Right atrium auricular region (tissue), 2 donors: ENCODE results near the gene CCDC8. TPM values are rescaled to one million over a fixed set of nuclear protein-coding genes. Genes with fewer than 3 reads are reported as not detected.
A peak's percentile ranks its signal among the peaks of the same experiment; 100 is the strongest.

Experiments used
- DNase-seq: peaks from one replicate; pipeline ENCODE4 v3.0.0-alpha.2; 2019; ENCODE audit warnings: low spot score
- H3K27ac ChIP-seq, 2 donors: fragments of 200-600 bp; sonication (generic); 1 replicate in 1 of 2; 2 replicates in 1 of 2; pipeline ENCODE4 v1.5.1; 2016 to 2019
- H3K27me3 ChIP-seq, 2 donors: fragments of 200-600 bp; sonication (generic); one replicate each; pipeline versions ENCODE4 v1.5.1 to v1.6.0; 2017 to 2019
- H3K36me3 ChIP-seq: fragments of 200-600 bp; sonication (generic); one replicate; pipeline ENCODE4 v1.5.1; 2016
- H3K4me1 ChIP-seq, 2 donors: fragments of 200-600 bp; sonication (generic); one replicate each; pipeline versions ENCODE4 v1.5.1 to v1.6.0; 2017 to 2019
- H3K4me3 ChIP-seq, 2 donors: fragments of 200-600 bp; sonication (generic); 1 replicate in 1 of 2; 2 replicates in 1 of 2; pipeline ENCODE4 v1.5.1; 2017 to 2019; ENCODE audit warnings: mild to moderate bottlenecking in 1 of 2, moderate library complexity in 1 of 2
- H3K9me3 ChIP-seq, 2 donors: fragments of 200-600 bp; sonication (generic); one replicate each; pipeline ENCODE4 v1.5.1; 2019
- CTCF ChIP-seq, 2 donors: fragments of 200-600 bp; sonication (generic); IDR thresholded peaks; one replicate each; pipeline ENCODE4 v1.5.1; 2019; ENCODE audit warnings: antibody characterized with exemption in 2 of 2
- total RNA-seq, 2 donors: library from RNA; depleted of rRNA; stranded (reverse); fragments of >200 nt; gene quantifications; one replicate each; pipeline ENCODE4 v1.1.0, GENCODE V29; 2016

Gene CCDC8
- total RNA-seq, 2 donors from 2014 or later, result 30.4 to 34.6 TPM

GRCh38 chr19:46453661-46454060 lies 40.3 kb upstream of the CCDC8 start:
- Histone ChIP-seq H3K4me3 (no peak overlapping the region), H3K4me1 (no peaks in the 10 kb centered on the region), H3K27me3 (no peaks in the 10 kb centered on the region), H3K27ac (no peak overlapping the region), H3K36me3 (no peaks in the 10 kb centered on the region), H3K9me3 (no peaks in the 10 kb centered on the region)
- TF ChIP-seq CTCF (IDR thresholded peaks at IDR 0.05), result no peak
- no peak for DNase-seq

- H3K27me3 ChIP-seq, result no peaks in the 10 kb centered on the region
- H3K9me3 ChIP-seq, result no peaks in the 10 kb centered on the region
- no peak for TF ChIP-seq CTCF (IDR thresholded peaks at IDR 0.05)
Measured at GRCh38 chr19:46452186-46452585, 38.8 kb upstream of the CCDC8 start.

GRCh38 chr19:46451352-46451751 lies 38.0 kb upstream of the CCDC8 start:
- Histone ChIP-seq H3K27me3 (no peaks in the 10 kb centered on the region), H3K27ac (peak overlapping the region; percentile 46 to 61), H3K9me3 (no peaks in the 10 kb centered on the region), H3K36me3 (no peaks in the 10 kb centered on the region), H3K4me1 (peaks cover 0 to 6% of the 10 kb centered on the region in 2 donors), H3K4me3 (no peak overlapping the region)
- TF ChIP-seq CTCF (IDR thresholded peaks at IDR 0.05), result no peak
- DNase-seq, result no peak

More at GRCh38 chr19:46452186-46452585, 38.8 kb upstream of the CCDC8 start:
- no peak for DNase-seq
- H3K36me3 ChIP-seq, result no peaks in the 10 kb centered on the region
- no peak overlapping the region for H3K4me3 ChIP-seq
- H3K27ac ChIP-seq, result no peak overlapping the region
- H3K4me1 ChIP-seq, result peaks cover 0 to 6% of the 10 kb centered on the region in 2 donors

GRCh38 chr19:46450737-46451136 lies 37.4 kb upstream of the CCDC8 start:
- Histone ChIP-seq H3K36me3 (no peaks in the 10 kb centered on the region), H3K27me3 (no peaks in the 10 kb centered on the region), H3K27ac (peak overlapping the region in 1 of 2 donors; percentile 61), H3K4me3 (no peak overlapping the region), H3K4me1 (peaks cover 0 to 6% of the 10 kb centered on the region in 2 donors), H3K9me3 (no peaks in the 10 kb centered on the region)
- no peak for DNase-seq
- no peak for TF ChIP-seq CTCF (IDR thresholded peaks at IDR 0.05)

GRCh38 chr19:46449228-46449627 lies 35.9 kb upstream of the CCDC8 start:
- no peaks in the 10 kb centered on the region for H3K9me3 ChIP-seq
- H3K4me3 ChIP-seq, result no peak overlapping the region
- TF ChIP-seq CTCF (IDR thresholded peaks at IDR 0.05), result no peak
- peaks cover 0 to 6% of the 10 kb centered on the region in 2 donors for H3K4me1 ChIP-seq
- H3K27ac ChIP-seq, result peak overlapping the region in 1 of 2 donors; percentile 20
- no peaks in the 10 kb centered on the region for H3K36me3 ChIP-seq
- no peaks in the 10 kb centered on the region for H3K27me3 ChIP-seq
- no peak for DNase-seq

GRCh38 chr19:46448601-46449000 lies 35.2 kb upstream of the CCDC8 start:
- H3K4me3 ChIP-seq, result no peak overlapping the region
- H3K9me3 ChIP-seq, result no peaks in the 10 kb centered on the region
- peaks cover 0 to 6% of the 10 kb centered on the region in 2 donors for H3K4me1 ChIP-seq
- H3K36me3 ChIP-seq, result no peaks in the 10 kb centered on the region
- H3K27ac ChIP-seq, result no peak overlapping the region
- H3K27me3 ChIP-seq, result no peaks in the 10 kb centered on the region
- TF ChIP-seq CTCF (IDR thresholded peaks at IDR 0.05), result no peak
- no peak for DNase-seq
